K562 treated with DMSO at 1 percent for 4 hours (cell line): ENCODE results near the gene CLDN19. TPM values are rescaled to one million over a fixed set of nuclear protein-coding genes. Genes with fewer than 3 reads are reported as not detected.

ENCODE experiments used
- total RNA-seq: library from RNA; unstranded; fragments of 300-600 nt; gene quantifications from 2 replicates; pipeline ENCODE4 v1.2.3, GENCODE V29; 2022; ENCODE audit not compliant: insufficient read depth

The CLDN19 gene
- total RNA-seq = not detected in 2 replicates

GRCh38 chr1:42739753-42740700 is at the start of gene CLDN19:
CLDN19 (minus strand) TSS chr1:42740236; CDS start chr1:42740063, 173 bp downstream.

GRCh38 chr1:42784946-42785693 is 45.1 kb upstream of the CLDN19 start, which contains the start of gene TMEM269:
TMEM269 (plus strand) TSS chr1:42784991; CDS start chr1:42789894, 4,903 bp downstream.

DNA sequence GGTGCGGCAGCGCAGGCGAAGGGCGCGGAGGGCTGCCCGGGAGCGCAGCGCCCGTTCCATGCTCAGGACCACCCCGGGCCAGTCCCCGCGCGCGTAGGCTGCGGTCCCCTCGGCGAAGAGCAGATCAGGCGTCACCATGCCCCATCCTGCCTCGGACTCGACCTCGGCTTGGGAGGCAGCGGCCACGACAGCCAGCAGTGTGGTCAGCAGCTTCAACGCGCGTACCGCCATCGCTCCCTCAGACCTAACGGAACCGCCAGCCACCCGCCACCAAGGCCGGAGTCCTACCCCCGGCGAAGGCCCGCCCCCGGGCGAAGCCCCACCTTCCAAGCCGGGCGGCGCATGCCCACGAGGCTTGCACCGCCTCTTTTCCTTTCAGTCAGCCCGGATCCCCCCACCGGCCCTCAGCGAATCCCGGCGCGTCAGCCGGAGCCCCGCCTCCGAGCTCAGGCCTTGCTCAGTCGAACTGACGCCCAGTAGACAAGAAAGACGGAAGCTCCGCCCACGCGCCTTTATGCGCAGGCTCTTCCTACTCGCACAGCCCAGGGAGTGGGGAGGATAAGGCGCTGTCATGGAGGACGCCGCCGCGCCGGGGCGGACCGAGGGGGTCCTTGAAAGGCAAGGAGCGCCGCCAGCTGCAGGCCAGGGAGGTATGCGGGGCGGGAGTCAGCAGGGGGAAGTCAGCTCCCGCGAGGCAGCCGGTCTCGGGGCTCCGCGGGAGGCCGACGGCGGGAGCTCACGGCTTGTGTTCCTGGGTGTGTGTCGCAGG is 26.9 kb upstream of the CLDN19 start, which contains the start of the genes C1orf50 and P3H1:
C1orf50 (plus strand) TSS at position 509 of the 769 bp plus-strand sequence; CDS start at position 572, 63 bp downstream.
P3H1 (minus strand) TSS at position 288 of the 769 bp plus-strand sequence; CDS start at position 231, 57 bp downstream.

Other genes starting within 250 kb of the CLDN19 start
- gene PPIH, start 81.8 kb downstream of the CLDN19 start, total RNA-seq = 120 and 127 TPM in 2 replicates
- 1,076 and 1,117 TPM in 2 replicates for gene YBX1, start 57.8 kb downstream of the CLDN19 start, total RNA-seq
- 64.5 and 75.8 TPM in 2 replicates for gene P3H1, start 26.8 kb upstream of the CLDN19 start, total RNA-seq
- 1.7 TPM in 2 replicates for gene C1orf50, start 27.0 kb upstream of the CLDN19 start, total RNA-seq
- gene TMEM269, start 44.8 kb upstream of the CLDN19 start, total RNA-seq = 0.28 and 0.71 TPM in 2 replicates
- gene ERMAP, start 76.9 kb upstream of the CLDN19 start, total RNA-seq = 13.2 and 17.8 TPM in 2 replicates
- gene SVBP, start 77.2 kb upstream of the CLDN19 start, total RNA-seq = 25.6 and 34.2 TPM in 2 replicates
- gene ZNF691, start 106.4 kb upstream of the CLDN19 start, total RNA-seq = 5.0 and 7.2 TPM in 2 replicates
- 29.0 and 38.7 TPM in 2 replicates for gene SLC2A1, start 218.6 kb upstream of the CLDN19 start, total RNA-seq